GM23338 (cell line): ENCODE data around the gene CLPX. TPM values are rescaled to one million over a fixed set of nuclear protein-coding genes. Genes with fewer than 3 reads are reported as not detected.

ENCODE experiments used
- ATAC-seq: fragments of 200-7000 bp; cut with Tn5 transposase; 3 replicates; pipeline ENCODE4 v1.9.1; 2020
- DNase-seq: peaks from one replicate; pipeline ENCODE4 v3.0.0-alpha.2; 2015; ENCODE audit warnings: low spot score
- H2AFZ ChIP-seq: fragments of 200-600 bp; sonication (generic); 2 replicates; pipeline ENCODE4 v1.8.0; 2016; ENCODE audit warnings: antibody characterized with exemption, mild to moderate bottlenecking, moderate library complexity
- H3F3A ChIP-seq: fragments of 200-600 bp; sonication (generic); replicated peaks from 2 replicates; pipeline ENCODE4 v1.8.0; 2017; ENCODE audit warnings: antibody characterized with exemption, mixed run types, low read depth
- H3K27ac ChIP-seq: fragments of 200-600 bp; sonication (generic); 2 replicates; pipeline ENCODE4 v1.6.1; 2016; ENCODE audit warnings: low read depth
- H3K27me3 ChIP-seq: fragments of 200-600 bp; sonication (generic); 2 replicates; pipeline ENCODE4 v1.8.0; 2016; ENCODE audit warnings: mild to moderate bottlenecking, mixed run types, moderate library complexity; ENCODE audit not compliant: insufficient read depth
- H3K36me3 ChIP-seq: fragments of 200-600 bp; sonication (generic); 2 replicates; pipeline ENCODE4 v1.8.0; 2016; ENCODE audit warnings: mild to moderate bottlenecking; ENCODE audit not compliant: insufficient read depth
- H3K4me1 ChIP-seq: fragments of 200-600 bp; sonication (generic); 2 replicates; pipeline ENCODE4 v1.8.0; 2016; ENCODE audit warnings: mild to moderate bottlenecking, moderate library complexity; ENCODE audit not compliant: insufficient read depth
- H3K4me2 ChIP-seq: fragments of 200-600 bp; sonication (generic); 2 replicates; pipeline ENCODE4 v1.7.1; 2017; ENCODE audit warnings: mixed run types
- H3K4me3 ChIP-seq: fragments of 200-600 bp; sonication (generic); 2 replicates; pipeline ENCODE4 v1.6.1; 2016; ENCODE audit warnings: mixed run types
- H3K79me2 ChIP-seq: fragments of 200-600 bp; sonication (generic); replicated peaks from 2 replicates; pipeline ENCODE4 v1.8.0; 2017; ENCODE audit warnings: mild to moderate bottlenecking; ENCODE audit not compliant: insufficient read depth
- H3K9me2 ChIP-seq: fragments of 200-600 bp; sonication (generic); 2 replicates; pipeline ENCODE4 v1.8.0; 2017; ENCODE audit not compliant: insufficient read depth
- H4K20me1 ChIP-seq: fragments of 200-600 bp; sonication (generic); replicated peaks from 2 replicates; pipeline ENCODE4 v1.8.0; 2017; ENCODE audit warnings: mild to moderate bottlenecking; ENCODE audit not compliant: insufficient read depth
- H3K27ac Mint-ChIP-seq: 2 replicates; pipeline ENCODE4 v1.8.0; 2020; ENCODE audit warnings: inconsistent platforms, mild to moderate bottlenecking, moderate library complexity, mixed read lengths
- H3K27me3 Mint-ChIP-seq: 3 replicates; pipeline ENCODE4 v1.8.0; 2022; ENCODE audit warnings: low read depth, mild to moderate bottlenecking, moderate library complexity, mixed read lengths, inconsistent platforms; ENCODE audit not compliant: insufficient read depth, poor library complexity
- H3K36me3 Mint-ChIP-seq: 3 replicates; pipeline ENCODE4 v1.8.0; 2021; ENCODE audit warnings: low read depth, mild to moderate bottlenecking, inconsistent platforms, moderate library complexity, mixed read lengths
- H3K4me1 Mint-ChIP-seq: 3 replicates; pipeline ENCODE4 v1.8.0; 2020; ENCODE audit warnings: mild to moderate bottlenecking, inconsistent platforms, mixed read lengths
- H3K4me3 Mint-ChIP-seq: 3 replicates; pipeline ENCODE4 v1.8.0; 2021; ENCODE audit warnings: moderate library complexity, mild to moderate bottlenecking, inconsistent platforms, mixed read lengths
- H3K9me3 Mint-ChIP-seq: 3 replicates; pipeline ENCODE4 v1.8.0; 2020; ENCODE audit warnings: moderate library complexity, mild to moderate bottlenecking, inconsistent platforms, mixed read lengths
- CREB1 ChIP-seq: fragments of 250-450 bp; sonication (Bioruptor Pico); IDR thresholded peaks from 2 replicates; pipeline ENCODE4 v1.5.0; 2020; ENCODE audit warnings: low read depth, mild to moderate bottlenecking, moderate library complexity
- CTCF ChIP-seq, 2 experiments: fragments of 200-600 bp in 1 of 2; sonication (generic) in 1 of 2; conservative IDR thresholded peaks; 2 replicates each; pipeline versions ENCODE4 v1.5.1 to v1.6.1; 2016 to 2017; ENCODE audit warnings: antibody characterized with exemption in 2 of 2, low read depth in 2 of 2, mild to moderate bottlenecking in 2 of 2, moderate library complexity in 1 of 2
- EZH2 ChIP-seq: fragments of 200-600 bp; sonication (generic); IDR thresholded peaks from one replicate; pipeline ENCODE4 v1.8.0; 2017; ENCODE audit warnings: antibody characterized with exemption, mild to moderate bottlenecking, low read depth; ENCODE audit not compliant: unreplicated experiment
- EZH2phosphoT487 ChIP-seq: fragments of 200-600 bp; sonication (generic); IDR thresholded peaks from one replicate; pipeline ENCODE4 v1.8.1; 2018; ENCODE audit warnings: antibody characterized with exemption; ENCODE audit not compliant: unreplicated experiment
- JUNB ChIP-seq: IDR thresholded peaks from one replicate; pipeline ENCODE4 v1.6.1; 2016; ENCODE audit warnings: antibody characterized with exemption; ENCODE audit not compliant: unreplicated experiment
- NANOG ChIP-seq: IDR thresholded peaks from 2 replicates; pipeline ENCODE4 v1.6.1; 2016; ENCODE audit warnings: antibody characterized with exemption, borderline replicate concordance
- POLR2AphosphoS5 ChIP-seq: IDR thresholded peaks from 2 replicates; pipeline ENCODE4 v1.6.1; 2016; ENCODE audit warnings: antibody characterized with exemption, low read depth
- STAT1 ChIP-seq: IDR thresholded peaks from one replicate; pipeline ENCODE4 v1.6.1; 2016; ENCODE audit warnings: antibody characterized with exemption; ENCODE audit not compliant: unreplicated experiment
- ZNF114 ChIP-seq: fragments of 250-450 bp; sonication (Bioruptor Pico); IDR thresholded peaks from 2 replicates; pipeline ENCODE4 v1.5.0; 2020; ENCODE audit warnings: mild to moderate bottlenecking, moderate library complexity
- ZNF331 ChIP-seq: fragments of 250-450 bp; sonication (Bioruptor Pico); IDR thresholded peaks from 2 replicates; pipeline ENCODE4 v1.5.0; 2020; ENCODE audit warnings: low read depth, mild to moderate bottlenecking, moderate library complexity
- ZNF462 ChIP-seq: fragments of 250-450 bp; sonication (Bioruptor Pico); IDR thresholded peaks from 2 replicates; pipeline ENCODE4 v1.5.0; 2020; ENCODE audit warnings: mild to moderate bottlenecking, moderate library complexity
- polyA plus RNA-seq: library from polyadenylated mRNA; unstranded; fragments of >200 nt; fragmentation: Nextera tagmentation; extraction: Ambion mirVana; gene quantifications from 2 replicates; pipeline ENCODE4 v1.2.1, GENCODE V29; 2016
- total RNA-seq: library from RNA; depleted of rRNA; stranded (reverse); fragments of >200 nt; shearing (Covaris generic); gene quantifications from 2 replicates; pipeline ENCODE4 v1.2.3, GENCODE V29; 2014
- TF ChIP-seq, protein P1 (sequence below): IDR thresholded peaks from 2 replicates; pipeline ENCODE4 v1.6.1; 2016; ENCODE audit warnings: antibody characterized with exemption
- TF ChIP-seq, protein P2 (sequence below): IDR thresholded peaks from one replicate; pipeline ENCODE4 v1.6.1; 2018; ENCODE audit warnings: antibody characterized with exemption; ENCODE audit not compliant: unreplicated experiment

CLPX gene
- total and polyA plus RNA-seq, 2 experiments from 2014 or later, result 18.9 to 40.6 TPM

DNA sequence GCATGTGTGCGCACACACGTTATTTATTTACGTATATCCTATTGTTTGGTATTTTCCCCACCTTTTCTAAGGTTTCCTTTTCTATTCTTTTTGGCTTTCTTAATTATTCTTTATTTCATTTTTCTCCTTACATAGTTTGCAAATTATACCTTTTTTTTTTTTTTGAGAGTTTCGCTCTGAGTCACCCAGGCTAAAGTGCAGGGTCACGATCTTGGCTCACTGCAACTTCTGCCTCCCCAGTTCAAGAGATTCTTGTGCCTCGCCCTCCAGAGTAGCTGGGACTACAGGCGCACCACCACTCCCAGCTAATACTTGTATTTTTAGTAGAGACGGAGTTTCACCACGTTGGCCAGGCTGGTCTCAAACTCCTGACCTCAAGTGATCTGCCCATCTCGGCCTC, 46.2 kb upstream of the CLPX start:
- TF ChIP-seq POLR2AphosphoS5, result no peak
- TF ChIP-seq, protein P1, sequence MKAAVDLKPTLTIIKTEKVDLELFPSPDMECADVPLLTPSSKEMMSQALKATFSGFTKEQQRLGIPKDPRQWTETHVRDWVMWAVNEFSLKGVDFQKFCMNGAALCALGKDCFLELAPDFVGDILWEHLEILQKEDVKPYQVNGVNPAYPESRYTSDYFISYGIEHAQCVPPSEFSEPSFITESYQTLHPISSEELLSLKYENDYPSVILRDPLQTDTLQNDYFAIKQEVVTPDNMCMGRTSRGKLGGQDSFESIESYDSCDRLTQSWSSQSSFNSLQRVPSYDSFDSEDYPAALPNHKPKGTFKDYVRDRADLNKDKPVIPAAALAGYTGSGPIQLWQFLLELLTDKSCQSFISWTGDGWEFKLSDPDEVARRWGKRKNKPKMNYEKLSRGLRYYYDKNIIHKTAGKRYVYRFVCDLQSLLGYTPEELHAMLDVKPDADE, result no peak
- TF ChIP-seq CTCF (conservative IDR thresholded peaks at IDR 0.05; ENCODE audit: low read depth in 2 of 2), result no peak
- TF ChIP-seq EZH2phosphoT487, result no peak
- no peak for TF ChIP-seq ZNF331 (CRISPR knock-in tag)
- no peak for TF ChIP-seq STAT1
- no peak for TF ChIP-seq NANOG
- TF ChIP-seq, protein P2, sequence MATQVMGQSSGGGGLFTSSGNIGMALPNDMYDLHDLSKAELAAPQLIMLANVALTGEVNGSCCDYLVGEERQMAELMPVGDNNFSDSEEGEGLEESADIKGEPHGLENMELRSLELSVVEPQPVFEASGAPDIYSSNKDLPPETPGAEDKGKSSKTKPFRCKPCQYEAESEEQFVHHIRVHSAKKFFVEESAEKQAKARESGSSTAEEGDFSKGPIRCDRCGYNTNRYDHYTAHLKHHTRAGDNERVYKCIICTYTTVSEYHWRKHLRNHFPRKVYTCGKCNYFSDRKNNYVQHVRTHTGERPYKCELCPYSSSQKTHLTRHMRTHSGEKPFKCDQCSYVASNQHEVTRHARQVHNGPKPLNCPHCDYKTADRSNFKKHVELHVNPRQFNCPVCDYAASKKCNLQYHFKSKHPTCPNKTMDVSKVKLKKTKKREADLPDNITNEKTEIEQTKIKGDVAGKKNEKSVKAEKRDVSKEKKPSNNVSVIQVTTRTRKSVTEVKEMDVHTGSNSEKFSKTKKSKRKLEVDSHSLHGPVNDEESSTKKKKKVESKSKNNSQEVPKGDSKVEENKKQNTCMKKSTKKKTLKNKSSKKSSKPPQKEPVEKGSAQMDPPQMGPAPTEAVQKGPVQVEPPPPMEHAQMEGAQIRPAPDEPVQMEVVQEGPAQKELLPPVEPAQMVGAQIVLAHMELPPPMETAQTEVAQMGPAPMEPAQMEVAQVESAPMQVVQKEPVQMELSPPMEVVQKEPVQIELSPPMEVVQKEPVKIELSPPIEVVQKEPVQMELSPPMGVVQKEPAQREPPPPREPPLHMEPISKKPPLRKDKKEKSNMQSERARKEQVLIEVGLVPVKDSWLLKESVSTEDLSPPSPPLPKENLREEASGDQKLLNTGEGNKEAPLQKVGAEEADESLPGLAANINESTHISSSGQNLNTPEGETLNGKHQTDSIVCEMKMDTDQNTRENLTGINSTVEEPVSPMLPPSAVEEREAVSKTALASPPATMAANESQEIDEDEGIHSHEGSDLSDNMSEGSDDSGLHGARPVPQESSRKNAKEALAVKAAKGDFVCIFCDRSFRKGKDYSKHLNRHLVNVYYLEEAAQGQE, result no peak
- no peak for TF ChIP-seq EZH2
- no peak for TF ChIP-seq ZNF462 (CRISPR knock-in tag)
- TF ChIP-seq CREB1 (CRISPR knock-in tag), result no peak
- no peak for TF ChIP-seq ZNF114 (CRISPR knock-in tag)
- no peak for TF ChIP-seq JUNB
- no peaks in the 10 kb centered on the region for H3K9me3 Mint-ChIP-seq
- no peaks in the 10 kb centered on the region for H4K20me1 ChIP-seq
- no peak overlapping the region for H3K27ac ChIP-seq
- H3K36me3 ChIP-seq, result no peaks in the 10 kb centered on the region
- no peak overlapping the region for H3K4me2 ChIP-seq
- ATAC-seq (no peak), DNase-seq (no peak)
- H3K27me3 ChIP-seq, result no peaks in the 10 kb centered on the region
- H3F3A ChIP-seq, result 0 out of 2 replicates have a peak, but pooled peaks cover 3% of the 10 kb centered on the region
- no peaks in the 10 kb centered on the region for H3K9me2 ChIP-seq
- no peaks in the 10 kb centered on the region for H3K36me3 Mint-ChIP-seq
- H3K27ac Mint-ChIP-seq, result no peak overlapping the region
- no peak overlapping the region for H2AFZ ChIP-seq
- H3K4me3 Mint-ChIP-seq, result no peak overlapping the region
- peaks cover 1% of the 10 kb centered on the region; the same call in 2 of the 3 replicates for H3K4me1 Mint-ChIP-seq
- peaks cover 3% of the 10 kb centered on the region for H3K27me3 Mint-ChIP-seq
- H3K4me1 ChIP-seq, result peaks cover 8% of the 10 kb centered on the region
- no peaks in the 10 kb centered on the region for H3K79me2 ChIP-seq
- H3K4me3 ChIP-seq, result no peak overlapping the region
